ENCODE measurements around the gene ABCD1.

The ABCD1 gene

GRCh38 chrX:153763298-153763932 lies 38.8 kb downstream of the ABCD1 start:
- H3K4me3 ChIP-seq (ENCODE audit: low read depth, low read length), result no peak overlapping the region
- POLR2A ChIA-PET, result interaction anchor here (1.1 kb wide), 2 partner anchors 165 to 182 kb away, joined by 3 read pairs; partner anchors contain the start of gene RENBP
- H3K9me3 ChIP-seq (ENCODE audit: control insufficient read depth, insufficient read depth, low read depth, low read length), result no peaks in the 10 kb centered on the region
- CTCF ChIA-PET, result interaction anchor here (0.5 to 6.5 kb wide), 18 partner anchors 9 to 1374 kb away, joined by 3 to 63 read pairs (median 4); no protein-coding TSS in a partner anchor
- 0 out of 2 replicates have a peak, but pooled peaks cover 3% of the 10 kb centered on the region for H3K4me1 ChIP-seq (ENCODE audit: control insufficient read depth, insufficient read depth, low read length)
- H3K36me3 ChIP-seq (ENCODE audit: control insufficient read depth in 2 of 2, insufficient read depth in 1 of 2, low read length in 2 of 2), result no peaks in the 10 kb centered on the region
- no peak overlapping the region for H3K27ac ChIP-seq (ENCODE audit: extremely low read depth, low read depth, low read length)
- TF ChIP-seq MYNN (tag by site-specific recombination; IDR thresholded peaks at IDR 0.05; ENCODE audit: borderline replicate concordance), result no peak
- no peak for TF ChIP-seq PRDM6 (tag by site-specific recombination; IDR thresholded peaks at IDR 0.05)
- TF ChIP-seq KLF16 (tag by site-specific recombination; IDR thresholded peaks at IDR 0.05), result no peak
- no peak for TF ChIP-seq MZF1 (tag by site-specific recombination; IDR thresholded peaks at IDR 0.05; ENCODE audit: borderline replicate concordance)
- TF ChIP-seq ZNF830 (tag by site-specific recombination; IDR thresholded peaks at IDR 0.05; ENCODE audit: low read depth), result no peak
- no peak for TF ChIP-seq OVOL3 (tag by site-specific recombination; IDR thresholded peaks at IDR 0.05)
- no peak for TF ChIP-seq ZNF10 (tag by site-specific recombination; IDR thresholded peaks at IDR 0.05)
- TF ChIP-seq ZNF416 (tag by site-specific recombination; IDR thresholded peaks at IDR 0.05), result no peak
- TF ChIP-seq ZNF747 (tag by site-specific recombination; IDR thresholded peaks at IDR 0.05), result no peak
- no peak for TF ChIP-seq ZNF654 (tag by site-specific recombination; IDR thresholded peaks at IDR 0.05; ENCODE audit: low read depth)
- TF ChIP-seq ZNF707 (tag by site-specific recombination; IDR thresholded peaks at IDR 0.05), result no peak
- TF ChIP-seq ZNF580 (tag by site-specific recombination; IDR thresholded peaks at IDR 0.05), result no peak
- TF ChIP-seq ZSCAN18 (tag by site-specific recombination; IDR thresholded peaks at IDR 0.05), result no peak
- TF ChIP-seq CTCF (tag by site-specific recombination; IDR thresholded peaks at IDR 0.05), result no peak
- TF ChIP-seq ZNF280D (tag by site-specific recombination; IDR thresholded peaks at IDR 0.05), result no peak
- no peak for TF ChIP-seq ZNF175 (tag by site-specific recombination; IDR thresholded peaks at IDR 0.05)
- no peak for TF ChIP-seq ZNF677 (tag by site-specific recombination; IDR thresholded peaks at IDR 0.05)
- TF ChIP-seq ZNF354C (tag by site-specific recombination; IDR thresholded peaks at IDR 0.05; ENCODE audit: borderline replicate concordance, low read depth), result no peak
- no peak for TF ChIP-seq HIC1 (tag by site-specific recombination; IDR thresholded peaks at IDR 0.05)

Measured in HEK293 (cell line).